ENCODE results near the gene ERCC3. TPM values are rescaled to one million over a fixed set of nuclear protein-coding genes. Genes with fewer than 3 reads are reported as not detected.

Gene ERCC3
- total RNA-seq, 1 experiment from 2014 or later = 60.8 TPM

DNA sequence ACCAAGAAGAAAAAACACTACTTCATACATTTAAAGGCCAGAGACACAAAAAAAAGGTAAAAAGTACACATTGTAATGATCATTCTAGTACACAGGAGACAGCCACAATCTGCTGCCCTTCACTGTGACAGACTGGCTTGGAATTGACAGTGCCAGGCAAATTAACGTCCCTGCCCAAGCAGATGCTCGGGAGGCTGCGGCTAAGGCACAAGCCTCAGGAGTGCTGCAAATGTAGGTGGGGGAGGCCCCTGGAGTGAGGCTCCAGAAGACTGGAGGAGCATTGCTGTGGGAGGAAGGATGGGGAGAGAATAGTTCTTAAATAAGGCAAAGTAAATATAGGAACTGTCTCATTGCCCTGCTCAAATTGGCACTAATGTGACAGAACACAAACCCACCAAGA lies 18.6 kb downstream of the ERCC3 start:
- H2BK120ac ChIP-seq (ENCODE audit: low read depth, low read length, poor library complexity, severe bottlenecking) = no peak overlapping the region
- no peaks in the 10 kb centered on the region for H3K9me3 ChIP-seq (ENCODE audit: control insufficient read depth, low read depth, low read length)
- no peak overlapping the region for H4K5ac ChIP-seq (ENCODE audit: insufficient read length, low read depth, low read length)
- no peaks in the 10 kb centered on the region for H3K4me1 Mint-ChIP-seq
- H3K27me3 ChIP-seq (ENCODE audit: insufficient read depth, low read length) = no peaks in the 10 kb centered on the region
- no peak overlapping the region for H3K4ac ChIP-seq (ENCODE audit: low read depth, low read length)
- no peak overlapping the region for H3K18ac ChIP-seq (ENCODE audit: insufficient read length, low read depth, low read length)
- no peak overlapping the region for H2BK5ac ChIP-seq (ENCODE audit: insufficient read length, low read length)
- no peaks in the 10 kb centered on the region for H3K9me3 Mint-ChIP-seq
- peaks cover 3% of the 10 kb centered on the region for H3K79me1 ChIP-seq (ENCODE audit: insufficient read depth, low read depth, low read length, poor library complexity, severe bottlenecking)
- H4K20me1 ChIP-seq (ENCODE audit: control insufficient read depth, insufficient read depth, insufficient read length) = no peaks in the 10 kb centered on the region
- no peak overlapping the region for H4K91ac ChIP-seq (ENCODE audit: insufficient read length, low read depth, low read length)
- no peak overlapping the region for H3K9ac ChIP-seq (ENCODE audit: extremely low read depth, insufficient read length, low read length)
- no peak overlapping the region for H2AFZ ChIP-seq (ENCODE audit: low read length)
- H3K27ac Mint-ChIP-seq = no peak overlapping the region; a peak in 1 of 7 replicates
- H3K23me2 ChIP-seq (ENCODE audit: insufficient read length, low read depth, low read length, poor library complexity, severe bottlenecking) = no peaks in the 10 kb centered on the region
- no peak for DNase-seq
- no peak overlapping the region for H3K56ac ChIP-seq (ENCODE audit: insufficient read length, low read depth, low read length)
- H3K4me1 ChIP-seq (ENCODE audit: insufficient read depth, low read length) = no peaks in the 10 kb centered on the region
- H2AK5ac ChIP-seq (ENCODE audit: insufficient read length, low read length) = no peak overlapping the region
- H4K8ac ChIP-seq (replicated peaks; ENCODE audit: insufficient read length, low read depth, low read length) = no peak overlapping the region
- H3K14ac ChIP-seq (ENCODE audit: insufficient read depth, low read length) = no peak overlapping the region
- H3T11ph ChIP-seq (ENCODE audit: low read length) = no peak overlapping the region
- no peak overlapping the region for H2BK15ac ChIP-seq (ENCODE audit: low read depth, low read length)
- no peak overlapping the region for H3K27ac ChIP-seq (ENCODE audit: insufficient read length, low read depth, low read length)
- WGBS (ENCODE audit: extremely low coverage, insufficient read length, low lambda C conversion rate) = no CpG with 5 or more reads among the region's 3 CpGs
- H3K4me3 Mint-ChIP-seq = no peak overlapping the region
- no peak overlapping the region for H3K23ac ChIP-seq (ENCODE audit: insufficient read length, low read depth, low read length)
- TF ChIP-seq CTCF (conservative IDR thresholded peaks at IDR 0.05) = no peak
- peaks cover 58 to 95% (median 89%) of the 10 kb centered on the region in 3 experiments for H3K36me3 Mint-ChIP-seq (ENCODE audit: insufficient read depth in 1 of 3, low read depth in 3 of 3)
- H2BK20ac ChIP-seq (ENCODE audit: low read depth, low read length, poor library complexity, severe bottlenecking) = no peak overlapping the region
- no peaks in the 10 kb centered on the region for H3K79me2 ChIP-seq (ENCODE audit: insufficient read depth, low read length)
- no peaks in the 10 kb centered on the region for H3K27me3 Mint-ChIP-seq (ENCODE audit: low read depth)
- H2BK12ac ChIP-seq (ENCODE audit: insufficient read length, low read depth, low read length) = no peak overlapping the region
- H3K4me2 ChIP-seq (ENCODE audit: insufficient read depth, insufficient read length, low read length) = no peak overlapping the region
